ENCODE data around the gene ADARB1. TPM values are rescaled to one million over a fixed set of nuclear protein-coding genes. Genes with fewer than 3 reads are reported as not detected.
"Not testable (repeated sequence)": the region's sequence is repeated elsewhere in the genome, so short reads cannot be mapped to it uniquely, and the experiment has no call there.

ADARB1 gene
- total RNA-seq, 1 experiment from 2014 or later = 5.0 TPM

DNA sequence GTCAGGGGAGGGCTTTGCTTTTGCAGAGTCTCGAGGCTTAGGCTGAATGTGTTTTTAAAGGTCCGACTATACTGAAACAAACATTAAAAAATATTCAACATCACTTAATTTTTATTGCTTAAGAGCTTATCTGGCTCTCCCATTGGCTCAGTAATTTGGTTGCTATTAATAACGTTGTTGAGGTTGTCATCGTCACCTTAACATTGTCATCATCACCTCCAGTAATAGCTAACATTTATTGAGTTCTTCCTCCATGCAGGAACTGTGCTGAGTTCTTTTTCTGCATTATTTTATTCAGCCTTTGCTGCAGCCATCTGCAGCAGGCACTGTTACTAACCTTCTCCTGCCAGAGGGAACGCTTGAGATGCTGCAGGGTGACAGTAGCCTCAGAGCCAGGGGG is 40.1 kb downstream of the ADARB1 start:
- no peak for DNase-seq (ENCODE audit: low spot score)

DNA sequence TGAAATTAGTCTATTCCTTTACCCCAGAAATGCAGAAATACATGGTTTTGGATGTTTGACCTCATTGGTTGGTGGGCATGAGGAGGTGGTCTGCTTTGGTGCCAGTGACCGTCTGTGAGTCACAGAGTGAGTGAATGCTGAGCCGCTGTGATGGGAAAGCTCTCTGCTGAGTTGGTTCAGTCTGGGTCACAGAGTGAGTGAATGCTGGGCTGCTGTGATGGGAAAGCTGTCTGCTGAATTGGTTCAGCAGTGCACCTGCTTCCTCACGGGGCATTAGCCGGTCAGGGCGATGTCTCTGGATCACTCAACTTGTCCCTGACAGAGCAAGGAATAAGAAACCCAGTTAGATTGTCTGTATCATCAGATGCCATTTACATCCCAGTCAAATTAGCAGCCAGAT is 40.8 kb downstream of the ADARB1 start:
- DNase-seq (ENCODE audit: low spot score) = no peak

GRCh38 chr21:45116066-45116465 is 41.7 kb downstream of the ADARB1 start:
- DNase-seq (ENCODE audit: low spot score) = no peak

DNA sequence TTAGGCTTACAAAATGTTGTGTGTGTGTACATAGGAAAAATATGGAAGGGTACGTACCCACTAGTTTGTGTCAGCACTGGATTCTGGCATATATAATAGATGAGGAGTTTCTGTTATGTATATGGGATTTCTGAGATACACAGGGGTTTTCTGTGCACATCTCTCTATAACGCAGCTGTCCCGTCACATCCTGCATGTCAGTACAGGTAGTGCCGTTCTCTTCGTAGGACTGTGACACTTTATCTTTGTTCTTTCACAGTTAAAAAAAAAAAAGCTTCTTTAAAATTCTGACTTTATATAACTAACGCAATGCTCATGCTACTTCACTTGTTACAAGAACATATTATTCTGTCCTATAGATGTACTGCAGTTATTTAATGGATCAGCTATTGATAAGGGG is 42.9 kb downstream of the ADARB1 start:
- no peak for DNase-seq (ENCODE audit: low spot score)

- no peak for DNase-seq (ENCODE audit: low spot score)
These were observed 43.7 kb downstream of the ADARB1 start for GRCh38 chr21:45118099-45118498.

DNA sequence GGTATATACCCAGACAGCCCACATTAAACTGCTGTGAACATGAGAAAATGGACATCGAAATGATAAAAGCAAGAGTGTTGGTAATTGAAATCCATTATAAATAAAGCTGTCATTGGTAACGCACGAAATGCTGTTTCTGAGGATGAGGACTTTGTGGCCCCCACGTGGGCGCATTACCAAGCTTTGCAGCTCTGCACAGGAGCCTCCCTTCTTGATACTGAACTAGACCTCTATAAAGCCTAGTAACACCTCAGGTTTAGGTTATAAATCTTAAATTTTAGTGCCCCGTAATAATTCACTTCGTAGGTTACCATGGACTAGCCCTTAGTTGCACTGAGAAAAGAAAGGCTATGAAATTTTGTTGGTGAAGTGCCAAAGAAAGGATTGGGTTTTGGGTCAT is 45.4 kb downstream of the ADARB1 start:
- no peak for DNase-seq (ENCODE audit: low spot score)

GRCh38 chr21:45120975-45121374 is 46.6 kb downstream of the ADARB1 start:
- no peak for DNase-seq (ENCODE audit: low spot score)

DNA sequence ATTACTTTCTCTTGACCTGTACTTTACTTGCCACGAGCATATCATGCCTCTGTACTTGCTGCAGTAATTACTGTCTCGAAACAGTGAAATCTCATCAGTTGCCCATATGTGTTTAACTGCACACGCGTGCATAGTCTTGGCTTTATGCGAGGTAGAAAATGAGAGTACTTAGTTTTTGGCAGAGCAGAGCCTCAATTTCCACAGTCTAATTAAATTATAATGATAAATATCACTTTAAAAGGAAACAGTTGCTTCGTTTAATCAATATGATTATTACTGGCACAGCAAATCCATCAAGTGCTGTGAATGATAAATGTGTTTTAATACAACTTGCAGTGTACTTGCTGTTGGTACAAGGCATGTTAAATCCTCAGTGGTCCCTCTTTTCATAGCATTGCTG is 47.6 kb downstream of the ADARB1 start:
- no peak for DNase-seq (ENCODE audit: low spot score)

- DNase-seq (ENCODE audit: low spot score) = no peak
These were observed 48.2 kb downstream of the ADARB1 start for GRCh38 chr21:45122432-45123132.

- no peak for DNase-seq (ENCODE audit: low spot score)
These were observed 49.1 kb downstream of the ADARB1 start for GRCh38 chr21:45123440-45123839.

GRCh38 chr21:45124596-45124995 is 50.2 kb downstream of the ADARB1 start:
- no peak for DNase-seq (ENCODE audit: low spot score)

DNA sequence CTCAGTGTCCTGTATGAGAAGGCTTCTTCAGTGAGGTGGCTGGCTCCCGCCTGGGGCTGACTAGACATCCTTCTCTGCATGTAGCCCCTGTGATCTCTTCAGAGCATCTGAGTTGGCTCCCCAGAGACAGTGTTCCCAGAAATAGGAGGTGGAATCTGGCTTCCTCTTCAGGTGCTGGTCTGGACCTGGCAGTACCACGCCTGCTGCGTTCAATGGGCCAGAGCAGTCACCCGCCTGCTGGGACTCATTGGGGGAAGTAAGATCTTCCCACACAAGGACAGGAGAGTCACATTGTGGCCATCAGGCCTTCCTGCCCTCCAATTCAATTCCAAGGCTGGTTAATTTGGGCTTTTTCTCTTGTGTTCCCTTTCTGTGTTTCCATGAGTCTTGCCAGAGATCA is 51.0 kb downstream of the ADARB1 start:
- DNase-seq (ENCODE audit: low spot score) = no peak

DNA sequence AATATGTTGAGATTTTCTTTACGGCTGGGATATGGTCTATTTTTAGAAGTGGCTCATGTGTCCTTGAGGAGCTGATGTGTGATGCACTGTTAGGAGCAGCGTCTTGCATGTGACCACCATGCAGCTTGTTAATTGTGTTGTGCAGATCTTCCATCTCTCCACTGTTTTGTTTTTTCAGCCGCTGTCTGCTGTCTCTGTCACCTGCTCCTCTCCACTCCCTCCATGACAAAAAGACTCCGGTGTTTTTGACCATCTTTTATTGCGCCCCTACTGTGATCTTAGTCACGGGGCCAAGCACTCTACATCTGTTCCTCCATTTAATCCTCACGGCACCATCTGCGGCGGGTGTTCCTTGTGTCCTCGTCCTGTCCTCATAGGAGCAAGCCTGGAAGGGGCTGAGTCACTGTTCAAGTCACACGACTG is 51.8 kb downstream of the ADARB1 start:
- DNase-seq (ENCODE audit: low spot score) = no peak

GRCh38 chr21:45126983-45127382 is 52.6 kb downstream of the ADARB1 start:
- DNase-seq (ENCODE audit: low spot score) = no peak

- no peak for DNase-seq (ENCODE audit: low spot score)
These were observed 53.6 kb downstream of the ADARB1 start for GRCh38 chr21:45127937-45128336.

GRCh38 chr21:45128613-45129188 is 54.3 kb downstream of the ADARB1 start:
- peak; percentile 59 for DNase-seq (ENCODE audit: low spot score)

DNA sequence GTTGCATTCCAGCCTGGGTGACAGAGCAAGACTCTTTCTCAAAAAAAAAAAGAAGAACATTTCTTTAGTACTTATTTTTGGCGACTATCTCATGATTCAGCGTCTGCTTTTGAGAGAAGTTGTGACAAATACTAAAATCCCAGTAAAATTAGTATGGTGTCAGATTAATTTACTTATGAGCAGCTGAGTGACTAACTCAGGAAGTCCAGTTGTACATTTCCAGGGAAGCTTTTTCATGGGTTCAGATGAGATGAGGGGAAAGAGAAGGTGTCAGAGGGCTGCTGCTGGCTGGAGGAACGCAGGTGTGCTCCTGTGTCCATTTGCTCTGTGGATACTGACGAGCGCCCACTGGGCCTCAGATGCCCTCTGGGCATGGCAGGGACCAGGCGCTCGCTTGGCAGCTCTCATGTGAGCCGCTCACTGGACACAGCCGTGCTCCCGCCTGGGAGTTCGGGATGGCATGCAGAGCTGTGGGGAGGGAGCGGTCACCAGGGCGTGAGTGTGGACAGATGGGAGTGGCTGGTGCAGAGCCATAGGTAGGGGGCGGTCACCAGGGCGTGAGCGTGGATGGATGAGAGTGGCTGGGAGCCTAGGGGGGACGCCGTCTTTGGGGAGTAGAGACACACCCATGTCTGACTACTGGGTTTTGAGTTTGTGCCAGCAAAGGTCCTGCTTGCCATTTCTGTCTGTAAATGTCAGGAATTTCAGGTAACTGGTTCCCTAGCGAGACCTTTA is 55.0 kb downstream of the ADARB1 start:
- no peak for DNase-seq (ENCODE audit: low spot score)

DNA sequence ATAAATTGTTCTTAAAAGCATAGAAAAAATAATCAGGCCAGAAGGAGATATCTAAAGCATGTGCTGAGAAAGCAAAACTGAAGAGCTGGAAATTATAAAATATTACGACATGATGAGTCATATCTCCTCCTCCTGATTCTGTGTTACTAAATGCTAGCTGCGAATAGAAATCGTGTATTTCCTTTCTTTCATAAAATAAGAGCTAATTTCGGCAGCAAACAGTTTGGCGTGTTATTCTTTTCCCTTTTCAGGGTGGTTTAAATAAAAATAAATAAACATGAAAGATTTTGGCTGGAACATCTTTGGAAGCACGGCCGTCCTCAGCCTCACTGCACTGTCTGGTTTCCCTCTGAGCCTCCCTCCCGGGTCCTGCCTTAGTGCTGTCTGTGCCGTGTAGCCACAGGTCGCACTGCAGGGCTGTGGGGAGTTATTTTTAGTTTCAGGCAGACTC is 56.0 kb downstream of the ADARB1 start:
- DNase-seq (ENCODE audit: low spot score) = no peak

- no peak for DNase-seq (ENCODE audit: low spot score)
These were observed 57.2 kb downstream of the ADARB1 start for GRCh38 chr21:45131537-45131999.

GRCh38 chr21:45132841-45133573 is 58.6 kb downstream of the ADARB1 start:
- no peak for DNase-seq (ENCODE audit: low spot score)

GRCh38 chr21:45133574-45134278 is 59.3 kb downstream of the ADARB1 start:
- not testable (repeated sequence) for DNase-seq (ENCODE audit: low spot score)
